Natural killer cell (primary cell): ENCODE data around the gene SERPIND1. TPM values are rescaled to one million over a fixed set of nuclear protein-coding genes. Genes with fewer than 3 reads are reported as not detected.
"Not testable (repeated sequence)": the region's sequence is repeated elsewhere in the genome, so short reads cannot be mapped to it uniquely, and the experiment has no call there.

Source experiments
- ATAC-seq, 3 donors: fragments of 150-1000 bp in 2 of 3; fragments of 200-7000 bp in 1 of 3; cut with Tn5 transposase; 1 replicate in 1 of 3; 2 replicates in 2 of 3; pipeline ENCODE4 v1.10.0; 2021; ENCODE audit warnings: mild to moderate bottlenecking in 2 of 3, moderate library complexity in 2 of 3
- DNase-seq, 2 donors: peaks; one replicate each; pipeline versions ENCODE4 v3.0.0 to v3.0.0-alpha.2; 2013 to 2021; ENCODE audit warnings: mixed read lengths in 1 of 2
- H3K27ac ChIP-seq: one replicate; pipeline ENCODE4 v1.5.1; 2013; ENCODE audit warnings: mild to moderate bottlenecking, low read length
- H3K27me3 ChIP-seq: one replicate; pipeline ENCODE4 v1.6.1; 2013; ENCODE audit warnings: low read length; ENCODE audit not compliant: control insufficient read depth, insufficient read depth
- H3K36me3 ChIP-seq: one replicate; pipeline ENCODE4 v1.6.1; 2013; ENCODE audit warnings: low read length; ENCODE audit not compliant: control insufficient read depth, insufficient read depth
- H3K4me1 ChIP-seq: one replicate; pipeline ENCODE4 v1.6.1; 2013; ENCODE audit warnings: low read length; ENCODE audit not compliant: control insufficient read depth, insufficient read depth
- H3K4me3 ChIP-seq: one replicate; pipeline ENCODE4 v1.5.1; 2013; ENCODE audit warnings: low read length
- H3K9me3 ChIP-seq: one replicate; pipeline ENCODE4 v1.6.1; 2013; ENCODE audit warnings: low read length; ENCODE audit not compliant: control insufficient read depth, insufficient read depth
- H3K27ac Mint-ChIP-seq, 2 donors: one replicate each; pipeline ENCODE4 v1.8.0; 2022; ENCODE audit warnings: mild to moderate bottlenecking in 2 of 2, mixed read lengths in 2 of 2, moderate library complexity in 1 of 2
- H3K27me3 Mint-ChIP-seq, 2 donors: one replicate each; pipeline ENCODE4 v1.8.0; 2022; ENCODE audit warnings: low read depth in 2 of 2, mixed read lengths in 2 of 2
- H3K36me3 Mint-ChIP-seq: one replicate; pipeline ENCODE4 v1.8.0; 2022; ENCODE audit warnings: mixed read lengths
- H3K4me1 Mint-ChIP-seq, 2 donors: one replicate each; pipeline ENCODE4 v1.8.0; 2022; ENCODE audit warnings: mixed read lengths in 2 of 2
- H3K4me3 Mint-ChIP-seq: one replicate; pipeline ENCODE4 v1.8.0; 2022; ENCODE audit warnings: mild to moderate bottlenecking, moderate library complexity, mixed read lengths
- H3K9me3 Mint-ChIP-seq, 2 donors: one replicate each; pipeline ENCODE4 v1.8.0; 2022; ENCODE audit warnings: mixed read lengths in 2 of 2
- CTCF ChIP-seq: fragments of 200-600 bp; IDR thresholded peaks from one replicate; pipeline ENCODE4 v1.8.0; 2022; ENCODE audit warnings: antibody characterized with exemption
- WGBS: methylation state at CpG from one replicate; pipeline ENCODE4 v1.1.7; 2013; ENCODE audit warnings: missing lambda C conversion rate; ENCODE audit not compliant: insufficient coverage; 5-methylcytosine and 5-hydroxymethylcytosine counted together
- intact Hi-C: fragments of 100-400 bp; cut with micrococcal nuclease; formaldehyde crosslinking; loops from one replicate; pipeline ENCODE4 v1.14.2; 2022
- total RNA-seq, 4 donors: library from RNA; stranded (reverse); fragments of 120-200 nt in 1 of 4; gene quantifications; one replicate each; pipeline versions ENCODE4 v1.2.3 to v1.2.4, GENCODE V29; 2013 to 2022

SERPIND1 gene
- total RNA-seq, 3 donors from 2014 or later (not counting 1 experiment from before 2014, with no cell fraction given): 0.43 TPM; not detected in 2

DNA sequence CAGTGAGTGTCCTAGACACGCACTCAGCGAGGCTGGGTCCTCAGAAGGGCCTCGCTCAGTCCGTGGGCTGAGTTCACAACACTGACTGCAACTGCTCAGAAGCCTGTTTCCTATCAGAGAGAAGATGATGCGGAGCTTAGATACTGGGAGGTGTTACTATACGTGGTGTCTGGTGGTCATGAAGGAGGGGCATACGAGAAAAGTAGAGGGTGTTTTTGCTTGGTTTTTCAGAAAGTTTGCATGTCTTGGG, 9.5 kb upstream of the SERPIND1 start:
- Histone ChIP-seq H3K4me3 (no peak overlapping the region), H3K4me1 (peaks cover 18% of the 10 kb centered on the region), H3K36me3 (peaks cover 54% of the 10 kb centered on the region), H3K27ac (no peak overlapping the region), H3K27me3 (no peaks in the 10 kb centered on the region), H3K9me3 (no peaks in the 10 kb centered on the region)
- no peak for ATAC-seq
- Mint-ChIP-seq H3K36me3 (peaks cover 10% of the 10 kb centered on the region), H3K4me1 (peaks cover 20% of the 10 kb centered on the region in 2 donors), H3K27ac (no peak overlapping the region), H3K9me3 (no peaks in the 10 kb centered on the region), H3K4me3 (no peak overlapping the region), H3K27me3 (no peaks in the 10 kb centered on the region)
- TF ChIP-seq CTCF: no peak
- no peak for DNase-seq
- WGBS: 81% methylated on average over 7 of the region's 7 CpGs
- intact Hi-C loops: no loop called here

- ATAC-seq (no peak), DNase-seq (no peak)
- Histone ChIP-seq H3K4me3 (no peak overlapping the region), H3K27ac (no peak overlapping the region), H3K4me1 (peaks cover 18% of the 10 kb centered on the region), H3K27me3 (no peaks in the 10 kb centered on the region), H3K9me3 (no peaks in the 10 kb centered on the region), H3K36me3 (peaks cover 54% of the 10 kb centered on the region)
- no peak overlapping the region for H3K4me3 Mint-ChIP-seq
- TF ChIP-seq CTCF: no peak
- intact Hi-C loops: no loop called here
- no peaks in the 10 kb centered on the region for H3K9me3 Mint-ChIP-seq
- H3K27me3 Mint-ChIP-seq: no peaks in the 10 kb centered on the region
- peaks cover 10% of the 10 kb centered on the region for H3K36me3 Mint-ChIP-seq
- H3K4me1 Mint-ChIP-seq: peaks cover 20% of the 10 kb centered on the region in 2 donors
- 98% methylated on average over 10 of the region's 10 CpGs for WGBS
- H3K27ac Mint-ChIP-seq: no peak overlapping the region
Observed at GRCh38 chr22:20764729-20765128, 9.2 kb upstream of the SERPIND1 start.

GRCh38 chr22:20765938-20766337, 8.0 kb upstream of the SERPIND1 start:
- intact Hi-C loops: no loop called here
- peaks cover 18% of the 10 kb centered on the region for H3K4me1 ChIP-seq
- DNase-seq: no peak
- H3K36me3 ChIP-seq: peaks cover 46% of the 10 kb centered on the region
- TF ChIP-seq CTCF: no peak
- H3K4me3 ChIP-seq: no peak overlapping the region
- H3K4me3 Mint-ChIP-seq: no peak overlapping the region
- no peaks in the 10 kb centered on the region for H3K27me3 Mint-ChIP-seq
- no peaks in the 10 kb centered on the region for H3K27me3 ChIP-seq
- H3K9me3 ChIP-seq: no peaks in the 10 kb centered on the region
- H3K27ac ChIP-seq: no peak overlapping the region
- H3K9me3 Mint-ChIP-seq: no peaks in the 10 kb centered on the region
- ATAC-seq: no peak
- peak overlapping the region in 1 of 2 donors; percentile 56 for H3K27ac Mint-ChIP-seq
- peaks cover 20% of the 10 kb centered on the region in 2 donors for H3K4me1 Mint-ChIP-seq
- WGBS: 98% methylated on average over 2 of the region's 2 CpGs
- H3K36me3 Mint-ChIP-seq: peaks cover 10% of the 10 kb centered on the region

DNA sequence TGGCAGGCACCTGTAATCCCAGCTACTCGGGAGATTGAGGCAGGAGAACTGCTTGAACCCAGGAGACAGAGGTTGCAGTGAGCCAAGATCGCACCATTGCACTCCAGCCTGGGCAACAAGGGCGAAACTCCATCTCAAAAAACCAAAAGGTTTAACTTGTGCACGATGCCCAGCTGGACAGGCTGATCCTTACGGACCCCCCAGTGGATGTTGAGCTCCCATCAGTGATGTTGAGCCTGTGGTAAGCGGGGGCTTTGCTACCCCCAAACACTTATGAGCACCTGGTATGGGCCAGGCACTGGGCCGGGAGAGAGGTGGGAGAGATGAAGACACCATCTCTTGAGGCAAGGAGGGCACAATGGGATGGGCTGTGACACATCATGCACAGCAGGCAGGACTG, 7.4 kb upstream of the SERPIND1 start:
- H3K4me1 ChIP-seq: peaks cover 18% of the 10 kb centered on the region
- H3K9me3 ChIP-seq: no peaks in the 10 kb centered on the region
- Mint-ChIP-seq H3K4me3 (no peak overlapping the region), H3K36me3 (peaks cover 10% of the 10 kb centered on the region), H3K9me3 (no peaks in the 10 kb centered on the region), H3K4me1 (peaks cover 20% of the 10 kb centered on the region in 2 donors), H3K27me3 (no peaks in the 10 kb centered on the region), H3K27ac (no peak overlapping the region)
- 98% methylated on average over 7 of the region's 7 CpGs for WGBS
- DNase-seq: no peak
- no peaks in the 10 kb centered on the region for H3K27me3 ChIP-seq
- H3K36me3 ChIP-seq: peaks cover 40% of the 10 kb centered on the region
- no peak for TF ChIP-seq CTCF
- H3K4me3 ChIP-seq: no peak overlapping the region
- no peak for ATAC-seq
- no peak overlapping the region for H3K27ac ChIP-seq
- intact Hi-C loops: no loop called here

DNA sequence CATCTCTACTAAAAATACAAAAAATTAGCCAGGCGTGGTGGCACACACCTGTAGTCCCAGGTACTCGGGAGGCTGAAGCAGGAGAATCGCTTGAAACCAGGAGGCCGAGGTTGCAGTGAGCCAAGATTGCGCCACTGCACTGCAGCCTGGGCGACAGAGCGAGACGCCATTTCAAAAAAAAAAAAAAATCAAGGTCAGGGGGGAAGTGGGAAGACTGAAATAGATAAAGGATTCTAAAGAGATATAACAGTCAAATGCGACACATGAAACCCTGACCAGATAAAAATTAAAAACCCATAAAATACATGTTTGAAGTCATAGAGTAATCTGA, 4.5 kb upstream of the SERPIND1 start:
- H3K36me3 ChIP-seq: peaks cover 31% of the 10 kb centered on the region

More for the DNA sequence above, 4.5 kb upstream of the SERPIND1 start:
- H3K27ac ChIP-seq, H3K27me3 Mint-ChIP-seq, H3K9me3 ChIP-seq, intact Hi-C loops, H3K4me3 Mint-ChIP-seq, H3K27me3 ChIP-seq, H3K4me3 ChIP-seq, H3K36me3 Mint-ChIP-seq, ATAC-seq, H3K9me3 Mint-ChIP-seq, DNase-seq: not testable (repeated sequence)
- peaks cover 20% of the 10 kb centered on the region in 2 donors for H3K4me1 Mint-ChIP-seq
- peak overlapping the region; percentile 75 to 86 for H3K27ac Mint-ChIP-seq
- WGBS: 96% methylated on average over 6 of the region's 9 CpGs
- peaks cover 18% of the 10 kb centered on the region for H3K4me1 ChIP-seq
